HG02885 (cell line): ENCODE results near the gene PTPRU.

ENCODE experiments used
- ATAC-seq: cut with Tn5 transposase; IDR thresholded peaks from one replicate; pipeline ENCODE4 v1.9.1; 2021; ENCODE audit warnings: mild to moderate bottlenecking; ENCODE audit not compliant: unreplicated experiment, poor library complexity

Gene PTPRU

DNA sequence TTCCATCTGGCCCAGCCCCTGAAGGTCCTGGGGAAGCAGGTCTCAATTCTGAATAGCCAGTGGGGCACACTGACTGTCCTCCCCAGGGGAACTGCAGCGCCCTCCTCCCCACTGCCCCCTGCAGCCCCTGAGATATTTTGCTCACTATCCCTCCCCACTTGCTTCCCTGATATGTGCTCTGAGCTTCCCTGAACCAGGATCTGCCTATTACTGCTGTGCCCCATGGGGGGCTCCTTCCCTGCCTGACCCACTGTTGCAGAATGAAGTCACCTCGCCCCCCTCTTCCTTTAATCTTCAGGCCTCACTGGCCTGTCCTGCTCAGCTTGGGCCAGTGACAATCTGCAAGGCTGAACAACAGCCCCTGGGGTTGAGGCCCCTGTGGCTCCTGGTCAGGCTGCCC is 89.8 kb downstream of the PTPRU start:
- no peak for ATAC-seq

DNA sequence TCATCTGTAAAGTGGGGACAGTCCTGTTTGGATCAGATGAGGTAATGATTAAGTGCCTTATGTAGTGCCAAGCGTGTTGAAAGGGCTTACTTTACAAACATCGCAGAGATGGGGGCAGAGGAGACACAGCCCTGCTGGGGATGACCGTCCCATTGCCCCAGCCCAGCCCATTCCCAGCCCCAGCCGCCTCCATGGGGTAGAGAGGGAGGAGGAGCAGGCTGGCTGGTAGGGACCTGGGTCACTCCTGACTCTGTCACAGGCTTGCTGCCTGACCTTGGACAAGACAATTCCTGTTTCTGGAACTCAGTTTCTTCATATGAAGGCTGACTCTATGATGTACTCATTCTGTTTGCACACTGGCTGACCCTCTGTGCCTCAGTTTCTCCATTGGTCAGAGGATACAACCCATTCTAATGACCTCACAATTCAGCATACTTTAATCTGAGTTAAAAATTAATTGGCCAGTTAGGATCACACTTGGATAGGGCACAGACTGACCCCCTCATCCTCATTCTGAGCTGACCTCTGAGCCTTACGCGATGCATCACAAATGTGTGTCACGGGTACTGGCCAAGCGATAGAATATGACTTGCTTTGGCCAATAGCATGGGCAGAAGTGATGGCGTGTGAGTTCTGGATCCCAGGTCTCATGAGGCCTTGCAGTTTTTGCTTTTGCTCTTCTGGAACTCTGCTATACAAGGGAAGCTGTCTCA is 91.1 kb downstream of the PTPRU start:
- no peak for ATAC-seq

DNA sequence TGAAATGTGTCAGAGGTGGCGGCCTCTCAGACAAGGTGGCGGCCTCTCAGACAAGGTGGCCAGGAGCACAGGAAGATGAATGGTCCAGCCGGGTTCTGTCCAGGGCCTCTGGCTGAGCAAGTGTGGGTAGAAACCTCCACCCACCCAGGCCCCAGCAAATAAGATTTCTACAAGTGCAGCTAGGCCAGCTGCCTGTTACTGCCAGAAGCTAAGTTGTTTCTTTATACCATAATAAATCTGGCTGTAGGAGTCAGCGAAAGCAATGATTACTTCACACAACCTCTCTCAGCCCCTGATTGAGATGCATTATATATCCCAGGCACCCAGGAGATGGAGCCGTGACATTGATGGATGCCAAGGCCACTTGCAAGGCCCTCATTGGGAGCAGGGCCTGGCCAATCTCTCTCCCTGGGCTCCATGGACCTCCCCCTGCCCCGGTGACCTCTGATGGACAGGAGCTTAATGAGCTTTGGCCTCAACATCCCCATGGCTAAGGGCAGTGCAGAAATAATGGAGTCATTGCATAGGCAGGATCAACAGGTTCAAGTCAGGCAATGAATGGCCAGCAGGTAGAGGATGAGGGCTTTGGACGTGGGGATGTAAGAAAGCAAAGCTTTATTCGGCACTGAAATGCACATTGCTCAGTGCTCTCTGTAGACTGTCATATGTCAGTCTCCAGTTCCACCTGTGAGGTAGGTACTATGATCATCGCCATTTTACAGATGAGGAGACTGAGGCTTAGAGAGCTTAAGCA is 92.9 kb downstream of the PTPRU start:
- no peak for ATAC-seq

DNA sequence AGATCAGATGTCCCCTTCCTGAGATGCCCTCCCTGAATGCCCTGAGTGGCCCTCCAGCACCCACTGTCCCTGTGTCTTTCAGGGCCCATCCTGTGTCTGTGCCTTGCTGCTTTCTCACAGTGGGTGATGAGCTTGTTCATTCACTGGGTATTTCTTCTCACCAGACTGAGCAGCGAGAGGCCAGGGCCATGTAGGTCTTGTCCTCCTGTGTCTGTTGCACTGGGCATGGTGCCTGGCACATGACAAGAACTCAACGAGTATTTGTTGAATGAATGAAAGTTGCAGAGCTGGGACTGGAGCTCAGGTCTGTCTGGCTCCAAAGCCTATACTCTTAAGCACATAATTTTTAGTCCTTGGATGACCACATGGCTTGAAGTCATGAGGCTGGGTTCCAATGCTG is 93.8 kb downstream of the PTPRU start:
- no peak for ATAC-seq

GRCh38 chr1:29330856-29331255 is 94.5 kb downstream of the PTPRU start:
- ATAC-seq = no peak

DNA sequence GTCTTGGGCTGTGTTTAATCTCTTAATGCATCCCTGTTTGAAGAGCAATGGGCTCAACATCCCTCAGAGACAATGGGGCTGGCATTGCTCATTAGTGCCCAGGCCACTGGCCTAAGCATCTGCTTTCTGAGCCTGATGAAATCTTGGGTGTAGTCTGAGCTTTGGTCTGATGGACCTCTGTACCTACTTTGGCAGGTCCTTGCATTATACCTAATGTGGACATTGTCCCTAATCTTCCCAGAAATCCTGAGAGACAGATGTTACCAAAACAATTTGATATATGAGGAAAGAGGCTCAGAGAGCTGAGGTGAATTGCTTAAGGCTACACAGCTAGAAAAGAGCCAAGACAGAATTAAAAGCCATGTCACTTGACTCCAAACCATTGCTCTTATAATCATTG is 95.0 kb downstream of the PTPRU start:
- ATAC-seq = no peak

DNA sequence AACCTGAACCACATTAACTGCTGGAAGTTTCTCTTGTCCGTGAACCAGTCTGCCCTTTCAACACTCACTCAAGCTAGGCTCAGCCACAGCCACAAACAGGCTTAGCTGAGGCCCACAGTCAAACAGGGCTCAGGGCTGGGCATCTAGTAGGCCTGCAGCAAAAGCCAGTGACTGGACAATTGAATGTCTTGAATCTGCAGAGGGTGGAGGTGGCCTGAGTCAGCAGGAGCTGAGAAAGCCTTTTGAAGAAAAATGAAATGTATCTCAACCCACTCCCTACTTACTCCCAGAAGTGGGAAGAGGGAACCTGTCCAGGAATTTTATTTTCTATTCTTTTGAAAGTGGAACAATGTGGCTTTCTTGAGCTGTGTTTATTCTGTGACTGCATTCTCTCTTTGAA is 95.4 kb downstream of the PTPRU start:
- ATAC-seq = no peak

GRCh38 chr1:29332204-29332603 is 95.9 kb downstream of the PTPRU start:
- no peak for ATAC-seq

DNA sequence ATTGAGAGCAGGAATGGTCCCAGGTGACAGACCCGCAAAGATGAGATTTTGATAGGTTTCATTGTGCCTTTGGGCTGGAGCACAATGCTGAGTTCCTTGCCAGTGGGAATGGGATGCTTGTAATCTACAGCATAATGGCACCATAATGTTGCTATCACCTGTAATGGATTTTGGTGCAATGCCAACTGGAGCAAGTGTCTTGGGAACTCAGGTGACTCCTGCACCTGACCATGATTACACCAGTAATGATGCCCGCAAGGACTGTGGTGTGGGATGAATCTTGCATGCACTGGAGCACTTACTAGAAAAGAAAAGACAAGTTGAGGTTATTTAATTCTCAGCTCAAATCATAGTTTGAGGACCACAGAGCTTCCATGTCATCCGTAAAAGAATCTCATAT is 96.7 kb downstream of the PTPRU start:
- no peak for ATAC-seq

- ATAC-seq = no peak
These were observed 99.3 kb downstream of the PTPRU start for GRCh38 chr1:29335573-29335972.

- ATAC-seq = no peak
These were observed 102.7 kb downstream of the PTPRU start for GRCh38 chr1:29338908-29339575.

- no peak for ATAC-seq
These were observed 105.6 kb downstream of the PTPRU start for GRCh38 chr1:29341936-29342335.

DNA sequence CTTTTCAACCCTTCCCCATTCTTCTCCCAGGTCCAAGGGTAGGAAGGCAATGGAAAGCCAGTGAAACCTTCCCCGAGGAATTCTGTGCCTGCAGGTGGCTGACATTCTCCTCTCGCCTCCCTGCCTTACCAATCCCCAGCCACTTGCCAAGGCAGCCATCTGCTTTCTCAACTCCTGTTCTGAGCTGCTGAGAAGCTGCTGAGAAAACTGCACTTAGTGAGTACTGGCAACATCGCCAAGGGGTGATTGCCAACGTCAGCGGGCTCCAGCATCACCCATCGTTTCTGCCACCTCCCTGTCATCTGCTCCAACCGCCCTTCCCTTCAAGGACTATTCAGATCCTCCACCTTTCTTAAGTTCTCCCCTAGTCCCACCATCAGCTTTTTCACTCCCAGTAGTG is 106.0 kb downstream of the PTPRU start:
- ATAC-seq = no peak

- no peak for ATAC-seq
These were observed 106.7 kb downstream of the PTPRU start for GRCh38 chr1:29342983-29343382.

GRCh38 chr1:29343476-29343875 is 107.2 kb downstream of the PTPRU start:
- no peak for ATAC-seq

DNA sequence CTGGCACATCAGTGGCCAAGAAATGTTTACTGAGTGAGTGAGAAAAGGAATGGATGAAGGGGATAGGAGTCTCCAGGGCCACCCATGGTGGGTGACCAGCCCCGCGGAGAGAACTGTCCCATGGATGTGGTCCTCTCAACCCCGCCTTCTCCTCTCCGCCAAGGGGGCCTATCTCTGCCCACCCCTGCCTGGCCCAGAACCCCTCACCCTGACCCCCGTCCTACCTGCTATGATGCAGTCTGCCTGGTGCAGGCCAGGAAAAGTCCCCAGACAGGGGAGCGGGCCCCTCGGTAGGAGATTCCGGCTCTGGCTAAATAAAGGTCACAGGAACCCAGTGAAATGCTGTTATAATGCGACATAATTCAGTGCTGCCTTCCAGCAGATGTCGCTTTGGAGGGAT is 107.6 kb downstream of the PTPRU start:
- ATAC-seq = no peak

- ATAC-seq = no peak
These were observed 108.0 kb downstream of the PTPRU start for GRCh38 chr1:29344336-29344735.

- no peak for ATAC-seq
These were observed 110.3 kb downstream of the PTPRU start for GRCh38 chr1:29346576-29346975.

DNA sequence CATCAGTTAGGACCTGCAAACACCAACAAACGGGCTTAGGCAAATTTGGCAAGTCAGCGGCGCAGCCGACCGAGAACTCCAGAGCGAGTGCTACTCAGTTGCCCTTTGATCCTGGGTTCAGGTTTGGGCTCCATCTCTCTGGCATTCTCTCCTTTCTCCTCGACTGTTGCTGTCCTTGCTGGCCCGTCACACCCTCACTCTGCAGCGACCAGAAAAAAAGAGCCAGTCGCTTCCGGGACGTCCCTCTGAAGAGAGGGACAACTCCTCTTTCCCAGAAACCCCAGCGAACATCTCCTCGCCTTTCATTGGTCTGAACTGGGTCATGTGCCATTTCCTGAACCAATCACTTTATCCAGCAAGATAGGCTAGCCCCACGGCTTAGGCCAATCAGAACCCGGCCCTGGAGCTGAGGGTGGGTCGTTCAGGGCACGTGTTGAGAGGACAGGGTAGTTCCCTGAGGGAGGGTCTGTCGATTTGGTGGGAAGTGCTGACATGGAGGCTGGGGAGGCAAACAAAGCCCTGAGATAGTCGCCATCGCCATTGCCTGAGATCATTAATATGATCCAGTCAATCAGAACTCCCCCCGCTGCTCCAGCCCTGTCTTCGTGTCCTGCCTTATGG is 113.7 kb downstream of the PTPRU start:
- ATAC-seq = no peak

DNA sequence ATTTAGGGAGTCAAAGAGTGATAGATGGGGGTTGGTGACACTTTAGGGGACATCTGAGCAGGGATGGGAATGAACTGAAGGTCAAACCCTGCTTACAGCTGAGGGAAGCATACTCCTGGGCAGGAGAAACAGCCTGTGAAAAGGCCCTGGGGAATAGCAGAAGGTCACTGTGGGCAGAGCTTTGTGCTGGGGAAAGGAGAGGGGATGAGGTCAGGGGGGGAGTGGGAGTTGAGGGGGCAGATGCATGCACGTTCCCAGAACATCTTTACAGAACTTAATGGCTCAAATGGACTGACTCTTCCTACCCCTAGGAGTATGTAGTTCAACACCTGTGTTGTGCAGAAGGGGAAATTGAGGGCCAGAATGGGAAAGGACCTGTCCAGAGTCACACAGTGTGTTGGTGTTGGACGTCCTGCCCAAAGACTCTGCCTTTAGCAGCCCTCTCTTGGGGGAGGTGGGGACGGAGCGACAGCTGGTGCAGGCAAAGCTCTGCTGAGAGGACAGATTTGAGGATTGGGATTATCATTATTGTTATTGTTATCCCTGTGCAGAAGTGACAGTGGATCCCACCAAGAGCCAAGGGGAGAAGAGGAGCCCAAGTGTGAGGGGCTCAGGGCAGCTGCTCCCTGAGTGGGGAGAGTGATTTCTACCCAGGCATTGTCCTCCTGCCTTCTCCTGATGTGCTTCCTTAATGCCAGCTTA is 116.5 kb downstream of the PTPRU start:
- no peak for ATAC-seq
